Kidney glomerular epithelial cell (primary cell): ENCODE measurements around the gene DYNC1I1.

ENCODE experiments used
- DNase-seq: peaks from one replicate; lab custom pipeline; 2025; lab: John Stamatoyannopoulos, UW

The DYNC1I1 gene

DNA sequence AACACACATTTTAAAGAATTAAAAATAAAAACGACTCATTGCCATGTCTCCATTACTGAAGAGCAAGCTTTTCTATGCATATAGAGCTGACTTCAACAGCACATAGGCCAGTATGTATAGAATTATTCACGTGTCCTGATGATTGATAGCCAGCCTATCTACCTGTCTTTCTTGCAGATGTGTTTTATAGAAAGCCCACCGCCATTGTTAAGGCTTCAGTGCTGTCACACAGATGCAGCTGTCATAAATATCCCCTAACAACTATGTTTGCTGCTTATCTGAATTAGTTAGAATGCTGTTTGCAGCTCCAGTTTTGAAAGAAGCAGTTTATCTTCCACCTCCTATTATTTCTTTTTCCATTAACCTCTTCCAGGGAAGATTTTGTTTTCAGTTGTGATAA is 313.6 kb downstream of the DYNC1I1 start:
- DNase-seq = no peak

DNA sequence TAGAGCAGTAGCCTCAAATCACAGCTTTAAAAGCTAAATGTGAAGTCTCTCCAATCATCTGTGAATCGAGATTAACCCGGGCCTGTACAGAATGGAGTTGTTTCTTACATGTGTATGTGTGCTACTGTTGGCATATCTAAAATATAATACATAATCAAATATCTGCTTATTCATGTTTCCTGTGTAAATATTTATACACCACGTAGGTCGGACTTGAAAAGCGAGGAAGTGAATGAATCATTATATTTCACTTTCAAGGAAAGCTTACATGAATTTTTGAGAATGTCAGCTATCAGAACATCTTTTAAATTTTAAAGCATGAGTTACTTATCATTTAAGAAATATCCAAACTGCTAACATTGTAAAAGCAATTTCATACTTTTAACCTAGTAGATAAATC is 316.2 kb downstream of the DYNC1I1 start:
- no peak for DNase-seq

DNA sequence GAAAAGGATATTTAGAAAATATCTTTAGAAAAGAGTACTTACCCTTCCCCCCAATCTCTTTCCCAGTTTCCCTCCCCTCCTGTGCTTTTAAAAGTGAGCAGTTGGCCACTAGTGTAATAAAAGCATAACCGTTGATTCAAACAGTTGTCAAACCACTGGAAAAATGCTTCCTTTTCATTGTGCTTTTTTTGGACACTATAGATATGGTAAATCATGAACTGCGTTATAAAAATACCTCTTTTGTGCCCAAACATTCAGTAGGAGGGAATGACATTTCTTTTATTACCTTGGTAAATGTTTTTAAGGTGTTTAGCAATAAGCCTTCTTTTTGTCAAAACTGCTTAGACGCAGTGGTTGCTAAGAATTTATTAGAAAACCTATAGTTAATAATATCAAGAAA is 317.2 kb downstream of the DYNC1I1 start:
- DNase-seq = no peak

DNA sequence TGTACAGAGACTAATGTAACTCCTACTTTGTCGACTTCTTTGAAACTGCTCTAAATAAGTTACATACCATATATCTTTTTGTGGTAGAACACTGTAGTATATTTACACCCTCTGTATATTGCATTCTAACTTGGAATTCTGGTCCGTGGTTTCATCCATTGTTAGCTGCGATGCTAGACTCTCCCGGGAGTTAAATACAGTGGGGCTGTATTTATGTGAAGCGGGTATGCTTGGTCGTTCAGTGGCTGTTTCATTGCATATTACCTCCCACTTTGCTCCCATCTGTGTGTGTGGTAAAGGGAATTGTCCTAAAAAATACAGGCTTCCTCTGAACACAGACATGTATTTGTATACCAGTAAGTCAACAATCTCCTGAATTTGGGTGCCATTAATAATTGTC is 318.4 kb downstream of the DYNC1I1 start:
- no peak for DNase-seq

DNA sequence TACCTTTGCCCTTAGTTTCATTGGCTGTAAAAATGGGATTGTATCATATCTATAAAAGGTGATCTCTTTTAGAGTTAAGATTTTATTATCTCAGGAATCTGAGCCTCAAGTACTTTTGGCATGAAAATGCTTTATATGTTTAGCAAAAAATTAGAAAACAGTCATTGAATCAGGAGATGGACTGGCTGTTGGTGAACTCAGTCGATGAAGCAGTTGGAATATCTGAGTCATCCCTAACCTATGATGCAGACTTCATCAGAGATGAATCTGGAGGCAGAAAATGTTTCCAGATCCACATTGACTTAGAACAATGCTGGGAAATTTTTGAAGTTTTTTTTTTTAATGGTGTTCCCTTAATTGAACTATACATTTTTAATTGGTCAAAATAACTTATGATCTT is 321.1 kb downstream of the DYNC1I1 start:
- DNase-seq = peak; percentile 31

DNA sequence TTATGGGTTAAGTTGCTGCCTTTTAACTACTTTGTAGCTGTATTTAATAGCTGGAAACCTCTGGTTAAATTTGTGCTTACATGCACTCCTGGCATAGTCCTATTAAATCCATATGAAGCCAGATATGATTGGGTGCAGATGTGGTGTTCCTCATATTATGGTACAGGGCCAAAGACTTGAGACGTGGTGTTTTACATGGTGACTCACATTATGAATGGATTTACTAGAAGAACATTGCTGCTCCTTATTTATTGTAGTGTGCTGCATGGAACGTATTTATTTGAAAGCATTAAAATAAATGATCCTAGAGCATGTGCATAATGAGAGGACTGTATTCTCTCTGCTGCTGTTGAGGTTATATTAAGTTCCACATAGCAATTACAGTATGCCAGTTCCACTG is 325.5 kb downstream of the DYNC1I1 start:
- DNase-seq = no peak

DNA sequence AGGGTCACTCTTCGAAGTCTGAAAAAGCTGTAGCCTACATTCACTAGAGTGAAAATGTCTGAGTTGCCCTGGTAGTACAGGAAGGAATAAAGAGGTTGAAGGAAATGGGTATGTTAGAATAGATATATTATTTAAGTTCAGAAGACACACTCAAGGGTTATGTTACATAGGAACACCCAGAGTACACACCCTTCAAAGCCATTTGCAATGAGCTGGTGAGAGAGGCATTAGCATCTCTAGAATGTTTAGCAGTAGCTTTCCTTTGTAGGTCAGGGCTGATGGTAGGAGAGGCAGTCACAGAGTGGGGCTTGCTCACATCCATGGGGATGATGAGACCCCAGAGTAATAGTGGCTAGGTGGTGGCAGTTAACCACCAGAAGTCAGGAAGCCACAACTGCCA is 328.4 kb downstream of the DYNC1I1 start:
- DNase-seq = no peak

DNA sequence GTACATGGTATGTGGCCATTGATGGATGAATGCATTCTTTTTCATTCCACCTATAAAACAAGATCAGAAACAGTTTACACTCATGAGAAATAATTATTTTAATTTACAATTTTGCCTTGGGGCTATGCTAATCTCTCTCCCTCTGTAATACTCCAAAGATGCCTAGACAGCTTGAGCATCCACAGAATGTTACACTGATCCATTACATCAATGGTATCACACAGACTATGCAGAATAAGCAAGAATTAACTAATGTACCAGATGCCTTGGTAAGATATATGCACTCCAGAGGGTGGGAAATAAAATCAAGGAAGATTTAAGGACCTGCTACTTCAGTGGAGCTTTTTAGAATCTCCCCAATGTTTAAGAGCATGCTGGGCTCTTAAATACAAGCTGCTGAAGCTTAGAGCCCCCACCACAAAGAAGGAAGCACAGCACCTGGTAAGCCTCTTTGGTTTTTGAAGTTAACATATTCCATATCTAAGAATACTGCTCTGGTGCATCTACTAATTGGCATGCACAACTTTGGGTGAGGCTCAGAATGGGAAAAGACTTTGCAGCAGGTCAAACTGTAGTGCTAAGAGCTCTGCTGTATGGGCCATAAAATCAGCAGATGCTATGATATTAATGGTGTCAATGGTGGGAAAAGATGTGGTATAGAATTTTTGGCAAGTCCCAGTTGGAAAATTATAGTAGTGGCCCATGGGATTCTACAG is 329.9 kb downstream of the DYNC1I1 start:
- DNase-seq = no peak

DNA sequence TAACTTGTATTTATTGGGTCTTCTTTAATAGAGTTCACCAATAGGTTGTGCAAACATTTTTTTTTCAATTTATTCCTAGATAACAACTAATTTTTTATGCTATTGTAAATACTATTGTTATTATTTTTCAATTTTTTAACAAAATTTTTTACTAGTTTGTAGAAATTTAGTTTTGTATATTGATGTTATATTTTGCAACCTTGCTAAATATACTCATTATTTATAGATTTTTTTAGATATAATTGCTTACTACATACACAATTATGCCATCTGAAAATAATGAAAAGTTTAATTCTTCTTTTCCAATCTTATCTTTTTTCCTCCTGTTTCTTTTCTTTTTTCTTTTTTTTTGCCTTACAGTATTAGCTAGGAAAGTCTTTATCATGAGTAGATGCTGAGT is 332.6 kb downstream of the DYNC1I1 start:
- DNase-seq = no peak

DNA sequence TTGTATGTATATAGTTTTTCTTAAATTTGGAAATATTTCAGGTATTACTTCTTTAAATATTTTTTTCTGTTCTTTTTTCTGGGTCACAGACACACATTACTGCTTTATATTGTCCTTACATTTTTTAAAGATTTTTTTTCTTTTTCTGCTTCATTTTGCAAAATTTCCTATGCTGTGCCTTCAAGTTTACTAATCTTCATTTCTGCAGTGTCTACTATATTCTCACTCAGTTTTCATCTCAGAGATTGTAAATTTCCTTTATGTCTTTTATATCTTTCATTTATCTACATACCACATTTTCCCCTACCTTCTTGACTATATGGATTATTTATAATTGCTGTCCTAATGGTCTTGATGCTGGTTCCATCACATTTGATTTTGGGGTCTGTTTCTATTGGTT is 339.1 kb downstream of the DYNC1I1 start:
- DNase-seq = no peak

DNA sequence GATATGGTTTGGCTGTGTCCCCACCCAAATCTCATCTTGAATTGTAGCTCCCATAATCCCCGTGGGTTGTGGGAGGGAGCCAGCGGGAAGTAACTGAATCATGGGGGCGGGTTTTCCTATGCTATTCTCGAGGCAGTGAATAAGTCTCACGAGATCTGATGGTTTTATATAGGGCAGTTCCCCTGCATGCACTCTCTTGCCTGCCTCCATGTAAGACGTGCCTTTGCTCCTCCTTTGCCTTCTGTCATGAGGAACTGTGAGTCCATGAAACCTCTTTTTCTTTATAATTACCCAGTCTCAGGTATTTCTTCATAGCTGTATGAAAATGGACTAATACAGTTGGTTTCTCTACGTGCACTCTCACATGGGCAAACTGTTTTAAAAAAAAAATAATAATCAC is 341.8 kb downstream of the DYNC1I1 start:
- no peak for DNase-seq

DNA sequence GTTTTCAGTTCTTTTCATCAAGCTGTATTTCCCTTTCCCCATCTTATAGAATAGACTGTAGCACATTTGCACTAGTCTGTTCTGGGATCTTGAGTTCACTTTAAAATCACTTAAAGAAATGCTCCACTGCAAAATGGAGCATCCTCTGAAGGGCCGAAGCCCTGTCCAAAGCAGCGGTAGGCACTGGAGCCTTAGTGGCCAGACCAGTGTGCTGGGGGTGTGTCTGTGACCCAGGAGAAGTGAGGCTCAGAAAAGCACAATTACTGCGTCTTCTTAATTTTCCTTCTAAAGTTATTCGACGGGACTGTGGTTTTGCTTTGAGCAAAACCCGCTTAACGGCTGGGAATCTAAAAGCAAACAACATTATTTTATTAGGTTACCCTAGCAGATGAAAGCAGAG is 343.8 kb downstream of the DYNC1I1 start:
- no peak for DNase-seq

DNA sequence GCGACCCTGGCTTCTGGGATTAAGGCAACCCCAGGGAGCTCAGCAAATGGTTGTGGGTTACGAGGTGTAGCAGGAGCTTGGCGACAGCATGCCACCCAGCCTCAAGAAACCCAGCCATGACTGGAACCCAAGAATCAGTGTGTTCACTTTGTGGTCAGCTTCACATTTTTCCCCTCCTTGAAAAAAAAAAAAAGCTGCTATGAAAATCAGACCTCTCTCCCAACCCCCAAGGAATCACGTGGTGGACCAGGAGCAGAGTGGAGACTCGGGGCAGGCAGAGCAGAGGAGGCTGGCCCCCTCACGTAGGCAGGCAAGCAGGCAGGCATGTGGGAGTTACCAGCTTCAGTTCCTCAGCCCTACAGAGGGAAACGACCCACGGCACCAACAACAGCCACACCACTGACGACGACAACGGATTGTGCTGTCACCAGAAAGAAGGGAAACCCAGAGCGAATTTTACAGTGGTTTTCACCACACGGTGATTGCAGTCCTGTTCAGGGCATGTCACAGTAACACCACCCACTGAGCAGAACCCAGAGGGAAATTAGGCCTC is 346.2 kb downstream of the DYNC1I1 start:
- no peak for DNase-seq

DNA sequence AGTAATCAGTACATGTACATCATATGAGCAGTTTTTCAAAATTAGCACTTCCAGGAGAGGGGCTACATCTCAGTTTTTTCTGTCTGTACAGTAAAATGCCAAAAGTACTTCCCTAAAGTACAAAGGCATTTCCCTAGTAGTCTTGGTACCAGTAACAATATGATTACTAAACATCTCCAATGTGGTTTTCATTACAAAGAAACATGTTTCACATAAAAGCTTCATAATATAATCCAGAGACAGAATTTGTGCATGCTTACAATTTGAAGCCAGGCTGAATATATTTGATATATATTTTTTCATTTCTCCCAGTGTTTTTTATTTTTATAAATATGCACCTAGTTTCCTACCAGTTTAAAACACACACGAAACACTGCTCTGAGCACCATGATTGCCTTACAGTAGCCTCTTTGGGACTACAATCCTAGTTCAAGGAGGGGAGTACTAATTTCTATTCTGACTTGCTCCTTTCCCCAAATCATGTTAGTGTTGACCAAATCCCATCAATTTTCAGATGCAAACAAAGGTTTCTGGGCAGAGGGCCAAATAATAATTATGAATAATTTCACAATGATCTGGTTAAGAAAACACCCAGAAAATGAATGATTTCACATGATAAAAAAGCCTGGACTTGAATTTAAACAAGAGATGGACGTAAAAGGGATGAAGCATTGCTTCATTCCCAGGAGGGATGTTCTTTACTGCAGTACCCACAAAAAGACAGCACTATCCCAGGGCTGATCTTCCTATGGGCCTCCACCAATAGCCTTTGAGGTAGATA is 348.3 kb downstream of the DYNC1I1 start:
- DNase-seq = no peak

DNA sequence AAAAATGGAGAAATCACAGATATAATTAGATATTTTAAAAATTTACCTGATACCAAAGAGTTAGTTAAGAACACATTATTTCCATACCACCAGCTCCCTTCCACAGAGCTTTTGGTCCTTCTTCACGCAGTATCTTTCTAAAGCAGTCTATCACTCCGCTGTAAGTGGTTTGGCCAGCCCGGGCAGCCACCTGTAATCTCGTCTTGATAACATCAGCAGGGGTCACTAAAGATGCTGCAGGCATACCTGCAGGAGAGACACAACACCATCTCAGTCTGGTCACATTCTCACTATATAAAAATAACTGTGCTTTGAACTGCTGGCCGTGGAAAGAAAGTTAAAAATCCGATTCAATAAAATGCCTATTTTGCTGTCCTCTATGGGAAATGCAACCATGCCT is 349.4 kb downstream of the DYNC1I1 start:
- DNase-seq = no peak

DNA sequence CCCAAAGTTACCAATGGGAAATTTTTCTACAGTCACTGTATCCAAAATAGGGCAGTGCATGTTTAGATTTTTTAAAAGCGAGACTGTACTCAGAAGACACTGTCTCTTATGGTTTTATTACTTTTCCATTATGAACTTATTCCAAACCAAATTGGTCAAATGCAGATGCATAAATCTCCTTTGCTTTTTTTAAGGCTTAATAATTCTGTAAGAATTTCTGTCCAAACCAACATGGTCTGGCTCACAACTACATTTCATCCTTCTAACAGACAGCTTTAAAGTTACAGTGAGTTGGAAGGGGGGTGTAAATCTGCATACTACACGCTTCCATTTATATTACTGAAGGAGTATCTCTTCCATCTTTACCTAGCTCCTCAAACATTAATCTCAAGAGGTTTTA is 350.4 kb downstream of the DYNC1I1 start:
- no peak for DNase-seq

DNA sequence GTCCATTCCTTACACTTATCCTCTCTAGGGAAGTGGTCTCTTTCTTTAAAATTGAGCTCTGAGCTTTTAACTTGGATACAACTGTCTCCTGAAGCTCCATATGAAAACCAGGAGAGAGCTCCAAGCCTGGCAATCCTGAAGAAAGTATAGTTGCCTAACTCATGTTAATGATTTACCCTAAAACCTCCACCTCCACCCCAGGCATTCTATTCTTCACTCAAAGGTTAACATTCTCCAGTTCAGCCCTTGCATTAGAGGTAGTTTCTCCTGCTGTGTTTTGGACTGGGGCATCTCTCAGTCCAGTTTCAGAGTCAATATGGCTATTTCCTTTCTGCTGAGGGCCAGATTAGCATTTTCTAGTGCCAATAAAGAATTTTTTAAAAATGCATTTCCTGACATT is 354.0 kb downstream of the DYNC1I1 start:
- DNase-seq = peak; percentile 24

DNA sequence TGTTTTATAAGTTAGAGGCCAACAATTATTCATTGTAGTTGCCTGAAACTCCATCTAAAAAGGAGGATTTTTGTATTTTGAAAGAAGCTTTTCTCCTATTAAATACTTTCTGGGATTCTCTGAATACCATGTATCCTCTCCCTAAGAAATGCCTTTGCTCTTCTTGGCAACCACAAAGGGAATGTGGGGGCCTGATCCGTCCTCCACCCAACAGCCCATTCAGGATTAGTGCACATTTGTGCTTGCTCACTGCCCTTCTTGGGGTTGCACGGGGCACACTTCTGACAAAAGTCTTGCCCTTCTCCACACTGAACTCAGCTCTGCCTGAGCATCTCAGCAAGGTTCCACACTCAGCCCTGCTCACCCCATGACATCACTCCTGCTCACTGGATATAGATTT is 355.4 kb downstream of the DYNC1I1 start:
- no peak for DNase-seq

DNA sequence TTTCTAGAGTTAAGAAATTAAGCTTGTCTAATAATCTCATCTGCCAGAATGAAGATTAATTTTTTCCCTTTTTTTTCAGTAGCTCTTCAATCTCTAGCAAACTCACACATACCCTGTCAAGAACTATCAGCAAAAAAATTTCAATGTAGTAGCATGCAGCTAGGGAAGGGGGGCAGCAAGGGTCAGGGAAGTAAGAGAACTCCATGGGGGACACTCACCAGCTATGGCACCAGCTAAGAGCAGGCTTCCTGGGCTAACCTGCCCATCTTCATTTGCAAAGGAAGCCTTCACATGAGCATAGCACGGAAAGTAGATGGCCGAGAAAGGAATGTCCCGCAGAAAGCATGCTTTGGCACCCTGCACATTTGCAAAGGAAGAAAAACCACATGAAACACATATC is 359.2 kb downstream of the DYNC1I1 start:
- no peak for DNase-seq

DNA sequence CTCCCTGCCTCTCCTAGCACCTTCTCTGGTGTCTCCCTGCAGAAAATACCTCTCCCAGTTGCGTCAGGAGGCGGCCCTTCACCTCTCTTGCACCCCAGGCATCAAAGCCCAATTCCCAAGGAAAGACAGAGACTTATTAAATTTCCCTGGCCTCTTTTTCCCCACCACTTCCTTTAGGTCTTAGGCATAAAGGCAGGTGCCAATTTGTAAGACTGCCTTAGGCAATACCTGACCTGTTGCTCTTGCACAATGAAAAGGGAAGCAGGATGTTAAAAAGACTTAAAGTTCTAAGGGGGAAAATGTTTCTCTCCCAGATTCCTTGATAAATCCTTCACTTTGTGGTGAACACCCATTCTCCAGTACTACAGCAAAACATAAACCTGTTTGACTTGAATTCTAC is 362.9 kb downstream of the DYNC1I1 start:
- no peak for DNase-seq

DNA sequence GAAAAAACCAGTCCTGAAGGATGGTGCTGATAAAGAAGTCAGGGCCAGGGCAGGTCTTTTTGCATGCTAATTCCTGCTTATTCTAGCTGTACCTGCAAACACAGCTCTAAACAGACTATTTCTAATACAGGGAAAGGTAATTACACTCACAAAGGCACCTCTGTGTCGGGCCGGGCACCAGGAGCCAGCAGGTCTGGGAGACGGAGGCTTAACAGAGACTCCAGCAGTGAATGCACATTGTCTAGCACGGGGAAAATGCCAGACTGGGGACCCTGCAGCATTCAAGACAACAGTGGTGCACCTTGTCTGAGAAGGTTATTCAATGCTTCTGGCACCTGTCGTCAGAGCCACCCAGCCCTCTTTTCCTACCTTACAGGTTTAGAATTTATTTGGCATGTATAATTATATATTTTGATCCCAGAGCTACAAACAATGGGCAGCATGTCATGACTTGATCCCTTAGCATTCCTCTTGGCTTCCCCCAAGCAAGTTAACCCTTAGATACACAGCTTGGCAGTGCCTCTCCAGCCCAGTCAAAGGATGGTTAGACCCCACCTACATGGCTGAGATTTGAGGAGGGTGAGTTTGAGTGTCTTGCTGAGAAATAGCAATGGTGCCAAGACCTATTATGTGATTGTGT is 364.4 kb downstream of the DYNC1I1 start:
- no peak for DNase-seq

DNA sequence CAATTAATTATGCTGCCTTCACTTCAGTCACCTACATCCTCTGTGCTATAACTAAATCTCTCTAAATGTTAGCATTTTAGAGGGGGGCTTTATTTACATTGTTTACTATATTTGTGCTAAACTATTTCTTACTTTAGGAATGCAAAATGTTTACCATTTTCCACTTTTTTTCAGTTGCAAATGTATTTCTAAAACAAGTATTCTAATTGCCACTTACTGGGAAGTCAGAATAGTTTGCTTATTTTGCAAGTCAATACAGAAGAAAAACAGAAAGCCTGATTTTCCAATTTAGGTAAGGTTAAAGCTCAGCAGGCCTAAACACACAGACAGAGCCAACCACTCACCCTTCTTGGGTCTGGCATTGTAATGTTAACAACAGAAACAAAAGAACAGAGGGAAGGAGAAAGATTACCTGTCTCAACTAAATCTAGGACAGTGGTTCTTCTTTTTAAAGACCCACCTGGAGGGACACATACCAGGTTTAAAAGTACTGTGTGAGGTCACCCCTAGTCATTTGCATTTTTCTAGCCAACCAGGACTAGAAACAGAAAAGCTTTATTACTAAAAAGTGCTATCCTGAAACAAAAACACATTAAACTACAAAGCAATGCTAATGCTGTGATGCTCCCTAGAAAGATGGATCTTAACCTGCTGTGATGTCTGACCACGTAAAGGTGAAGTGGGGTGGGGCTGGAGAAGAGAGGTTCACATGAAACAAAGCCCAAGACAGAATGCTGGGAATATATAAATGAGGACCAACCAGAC is 371.3 kb downstream of the DYNC1I1 start:
- DNase-seq = no peak

DNA sequence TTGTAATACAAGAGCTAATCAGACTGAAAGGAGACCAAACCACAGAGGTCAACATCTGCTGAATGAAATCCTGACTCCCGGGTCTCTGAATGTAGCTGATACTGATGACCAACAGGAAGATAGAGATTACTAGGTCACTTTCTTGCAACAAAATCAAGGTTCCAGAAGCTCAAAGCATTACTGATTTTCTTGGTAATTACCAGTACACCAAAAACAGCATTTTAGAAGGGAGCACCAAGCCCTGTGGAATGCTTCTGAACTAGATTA is 371.8 kb downstream of the DYNC1I1 start:
- DNase-seq = no peak
